ENCODE results near the gene P3R3URF. TPM values are rescaled to one million over a fixed set of nuclear protein-coding genes. Genes with fewer than 3 reads are reported as not detected.

P3R3URF gene
- total and polyA plus RNA-seq, 2 donors (not counting 3 experiments of a cell fraction or from before 2014, with no cell fraction given) = not detected

DNA sequence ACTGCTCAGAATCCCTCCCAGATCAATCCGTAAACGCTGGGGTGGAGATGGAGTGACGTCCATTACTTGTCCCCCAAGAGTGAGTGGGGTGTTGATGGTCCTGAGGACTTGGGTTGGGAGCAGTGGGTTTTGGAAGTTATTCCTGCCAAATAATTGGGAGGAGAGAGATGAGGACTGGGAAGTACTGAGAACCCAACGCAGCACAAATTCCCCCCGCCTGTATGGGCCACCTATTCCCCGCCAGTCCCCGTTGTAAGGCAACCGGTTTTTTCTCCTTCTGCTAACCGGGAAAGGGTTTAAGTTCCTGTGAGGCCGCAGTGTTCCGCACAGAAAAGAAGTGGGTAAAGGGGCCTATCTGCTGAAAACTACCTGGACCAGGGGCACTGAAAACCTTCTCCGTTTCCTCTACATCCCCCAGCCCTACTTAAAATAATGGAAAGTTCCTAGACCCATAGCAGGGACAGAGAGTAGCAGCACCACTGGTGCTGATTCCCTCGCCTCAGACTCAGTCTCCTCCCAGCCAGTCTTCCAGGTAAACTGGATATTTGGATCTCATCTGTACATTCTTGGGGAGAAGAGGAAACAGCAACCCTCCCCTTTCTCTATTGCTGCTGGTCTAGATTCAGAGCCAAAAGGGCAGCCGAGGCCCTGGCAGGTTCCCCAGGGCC, 27.6 kb upstream of the P3R3URF start:
- peak overlapping the region; percentile 79 for H3K4me2 ChIP-seq (ENCODE audit: insufficient read depth, low read length)
- H3K27ac ChIP-seq (ENCODE audit: insufficient read depth, low read depth, low read length) = no peak overlapping the region
- DNase-seq (ENCODE audit: low read depth, low spot score) = peak; percentile 7
- H4K20me1 ChIP-seq (replicated peaks; ENCODE audit: control insufficient read depth, extremely low read depth, insufficient read depth, low read length) = no peaks in the 10 kb centered on the region
- H3K36me3 ChIP-seq (ENCODE audit: control insufficient read depth in 2 of 2, extremely low read depth in 1 of 2, insufficient read depth in 2 of 2, low read length in 2 of 2) = no peaks in the 10 kb centered on the region
- no peaks in the 10 kb centered on the region for H3K79me2 ChIP-seq (ENCODE audit: control insufficient read depth, insufficient read depth, low read length)
- BruUV-seq (replicated peaks) = no TSS peak
- dilution Hi-C loops (cut with MboI; ENCODE audit: extremely low pct_ligation_motif_present, low sequenced_read_pairs) = no loop called here
- no peaks in the 10 kb centered on the region for H3K9me3 ChIP-seq (replicated peaks; ENCODE audit: control insufficient read depth, insufficient read depth, low read length)
- TF ChIP-seq, protein P1, sequence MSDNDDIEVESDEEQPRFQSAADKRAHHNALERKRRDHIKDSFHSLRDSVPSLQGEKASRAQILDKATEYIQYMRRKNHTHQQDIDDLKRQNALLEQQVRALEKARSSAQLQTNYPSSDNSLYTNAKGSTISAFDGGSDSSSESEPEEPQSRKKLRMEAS (IDR thresholded peaks at IDR 0.05; ENCODE audit: insufficient read depth, insufficient read length) = no peak
- no peak for TF ChIP-seq POLR2A (IDR thresholded peaks at IDR 0.05; ENCODE audit: low read depth, low read length)
- TF ChIP-seq JUN (IDR thresholded peaks at IDR 0.05; ENCODE audit: borderline replicate concordance, insufficient read depth, insufficient read length, low read depth) = no peak
- TF ChIP-seq GATA2 (IDR thresholded peaks at IDR 0.05; ENCODE audit: insufficient read depth, insufficient read length, low read depth, low read length) = no peak
- TF ChIP-seq MYC (IDR thresholded peaks at IDR 0.05; ENCODE audit: low read depth, low read length) = no peak
- TF ChIP-seq EZH2 (IDR thresholded peaks at IDR 0.05; ENCODE audit: borderline replicate concordance, low read depth, low read length, severe bottlenecking) = no peak
- TF ChIP-seq FOS (IDR thresholded peaks at IDR 0.05; ENCODE audit: borderline replicate concordance, insufficient read depth, low read length) = no peak
- TF ChIP-seq POLR2AphosphoS5 (IDR thresholded peaks at IDR 0.05; ENCODE audit: insufficient read depth, low read depth, low read length) = no peak
- no peak for TF ChIP-seq CTCF (IDR thresholded peaks at IDR 0.05; ENCODE audit: extremely low read depth in 1 of 2, insufficient read depth in 1 of 2, low read depth in 1 of 2, low read length in 2 of 2)
- peak overlapping the region; percentile 39 for H3K9ac ChIP-seq (replicated peaks; ENCODE audit: extremely low read depth, insufficient read depth, low read length)
- CTCF ChIA-PET = interaction anchor here (0.6 to 3.4 kb wide), 5 partner anchors 15 to 22 kb away, joined by 3 to 32 read pairs (median 3); no protein-coding TSS in a partner anchor
- intact Hi-C loops (cut with micrococcal nuclease) = loop anchor here (1.0 kb wide), 1 partner anchor 25 kb away; no protein-coding TSS in a partner anchor
- peak; percentile 42 for FAIRE-seq
- POLR2A ChIA-PET = interaction anchor here (1.1 kb wide), 1 partner anchor 71 kb away, joined by 3 read pairs; the partner anchor contains the start of gene PIK3R3
- peak overlapping the region; percentile 65 to 90 (median 80) for H3K4me3 ChIP-seq (replicated peaks in 1 of 3; ENCODE audit: insufficient read depth in 1 of 3, low read depth in 1 of 3, low read length in 3 of 3)
- peak overlapping the region; percentile 98 for H2AFZ ChIP-seq (ENCODE audit: low read depth, low read length)
- H3K9me1 ChIP-seq (replicated peaks; ENCODE audit: control insufficient read depth, extremely low read depth, insufficient read depth, low read length) = no peaks in the 10 kb centered on the region
- H3K4me1 ChIP-seq (ENCODE audit: control insufficient read depth, extremely low read depth, insufficient read depth, low read length) = peaks cover 8% of the 10 kb centered on the region
- H3K27me3 ChIP-seq (ENCODE audit: control insufficient read depth in 2 of 2, insufficient read depth in 2 of 2, low read length in 2 of 2) = no peaks in the 10 kb centered on the region
